Lower leg skin (tissue), 4 donors: ENCODE measurements around the gene PLOD3. TPM values are rescaled to one million over a fixed set of nuclear protein-coding genes. Genes with fewer than 3 reads are reported as not detected.
"Not testable (repeated sequence)": the region's sequence is repeated elsewhere in the genome, so short reads cannot be mapped to it uniquely, and the experiment has no call there.

Experiments used
- DNase-seq, 2 donors: peaks; one replicate each; pipeline ENCODE4 v3.0.0-alpha.2; 2019; ENCODE audit warnings: low spot score in 2 of 2
- H3K4me3 ChIP-seq: fragments of 200-600 bp; sonication (generic); 2 replicates; pipeline ENCODE4 v1.5.1; 2017; ENCODE audit warnings: mild to moderate bottlenecking, low read depth; ENCODE audit not compliant: poor library complexity, severe bottlenecking
- CTCF ChIP-seq, 3 donors: fragments of 450-650 bp; IDR thresholded peaks; one replicate each; pipeline ENCODE4 v1.5.1; 2016; ENCODE audit warnings: antibody characterized with exemption in 3 of 3, mild to moderate bottlenecking in 3 of 3, moderate library complexity in 2 of 3
- POLR2A ChIP-seq, 2 donors: fragments of 450-650 bp; IDR thresholded peaks; one replicate each; pipeline ENCODE4 v1.6.1; 2016 to 2017; ENCODE audit warnings: antibody characterized with exemption in 2 of 2, mild to moderate bottlenecking in 1 of 2, moderate library complexity in 1 of 2
- WGBS, 2 donors: methylation state at CpG; one replicate each; pipeline ENCODE4 v1.1.5; 2018; 5-methylcytosine and 5-hydroxymethylcytosine counted together
- intact Hi-C: fragments of 100-400 bp; cut with DNase I; formaldehyde crosslinking; loops from one replicate; pipeline ENCODE4 v1.15.0; 2023; ENCODE audit warnings: low total_unique reads
- total RNA-seq, 4 donors: library from RNA; depleted of rRNA; stranded (reverse); fragments of >200 nt; gene quantifications; one replicate each; pipeline ENCODE4 v1.1.0, GENCODE V29; 2016

The PLOD3 gene
- total RNA-seq, 4 donors from 2014 or later, result 16.4 to 31.9 (median 23.3) TPM

DNA sequence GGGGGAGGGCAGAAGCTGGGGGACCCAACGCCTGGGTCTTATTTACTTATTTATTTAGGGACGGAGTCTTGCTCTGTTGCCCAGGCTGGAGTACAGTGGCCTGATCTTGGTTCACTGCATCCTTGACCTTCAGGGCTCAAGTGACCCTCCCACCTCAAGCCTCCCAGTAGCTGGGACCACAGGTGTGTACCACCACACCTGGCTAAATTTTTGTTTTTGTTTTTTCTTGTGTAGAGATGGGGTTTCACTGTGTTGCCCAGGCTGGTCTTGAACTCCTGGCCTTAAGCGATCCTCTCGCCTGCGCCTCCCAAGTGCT is 14.8 kb downstream of the PLOD3 start:
- intact Hi-C loops, result no loop called here

DNA sequence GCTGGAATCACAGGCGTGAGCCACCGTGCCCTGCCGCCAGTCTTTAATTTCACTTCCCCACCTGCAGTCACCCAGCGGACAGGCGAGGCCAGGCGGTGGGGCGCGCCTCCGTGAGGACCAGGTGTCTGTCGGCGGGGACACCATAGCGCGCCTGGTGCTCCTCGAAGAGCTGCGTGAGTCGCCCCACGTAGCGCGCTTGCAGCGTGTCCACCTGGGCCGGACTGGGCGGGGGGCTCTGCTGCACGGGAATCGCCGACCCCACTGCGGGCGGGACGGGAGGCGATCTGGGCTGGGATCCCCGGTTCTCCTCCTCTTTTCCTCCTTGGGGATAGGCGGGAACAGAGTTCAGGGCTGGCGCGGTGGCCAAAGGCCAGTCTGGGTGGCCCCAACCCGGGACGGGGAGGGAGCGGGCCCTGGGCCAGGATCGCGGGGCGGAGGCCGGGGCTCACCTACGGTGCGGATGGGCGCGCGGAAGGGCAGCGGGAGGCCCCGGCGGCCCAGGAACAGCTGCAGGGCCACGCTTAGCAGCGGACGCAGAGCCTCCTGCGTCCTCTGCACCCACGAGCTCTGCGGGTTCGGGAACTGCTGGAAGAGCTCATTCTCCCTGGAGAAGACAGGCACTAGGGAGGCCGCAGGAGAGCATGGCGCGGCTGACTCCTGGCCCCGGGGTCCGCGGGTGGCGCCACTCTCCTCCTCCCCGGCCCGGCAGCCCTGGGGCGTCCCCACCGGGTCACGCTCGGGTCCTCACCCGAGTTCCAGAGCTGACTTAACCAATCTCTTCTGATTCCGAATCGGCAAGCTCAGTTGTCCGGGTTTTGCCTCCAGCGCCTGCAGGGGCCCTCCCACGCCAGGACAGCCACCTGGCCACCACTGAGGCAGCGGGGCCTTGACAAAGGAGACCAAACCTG is 15.4 kb downstream of the PLOD3 start:
- 9 to 11% methylated on average over 46 to 65 of the region's 75 CpGs for WGBS, 2 donors
- TF ChIP-seq CTCF (IDR thresholded peaks at IDR 0.05) (no peak), POLR2A (IDR thresholded peaks at IDR 0.05) (no peak)
- no peak for DNase-seq
- H3K4me3 ChIP-seq, result no peak overlapping the region
- intact Hi-C loops, result no loop called here

More for the DNA sequence above, 14.8 kb downstream of the PLOD3 start:
- no peak for DNase-seq
- TF ChIP-seq POLR2A (IDR thresholded peaks at IDR 0.05), result no peak
- no peak overlapping the region for H3K4me3 ChIP-seq
- WGBS, 2 donors, result 90 to 92% methylated on average over 5 of the region's 5 CpGs

DNA sequence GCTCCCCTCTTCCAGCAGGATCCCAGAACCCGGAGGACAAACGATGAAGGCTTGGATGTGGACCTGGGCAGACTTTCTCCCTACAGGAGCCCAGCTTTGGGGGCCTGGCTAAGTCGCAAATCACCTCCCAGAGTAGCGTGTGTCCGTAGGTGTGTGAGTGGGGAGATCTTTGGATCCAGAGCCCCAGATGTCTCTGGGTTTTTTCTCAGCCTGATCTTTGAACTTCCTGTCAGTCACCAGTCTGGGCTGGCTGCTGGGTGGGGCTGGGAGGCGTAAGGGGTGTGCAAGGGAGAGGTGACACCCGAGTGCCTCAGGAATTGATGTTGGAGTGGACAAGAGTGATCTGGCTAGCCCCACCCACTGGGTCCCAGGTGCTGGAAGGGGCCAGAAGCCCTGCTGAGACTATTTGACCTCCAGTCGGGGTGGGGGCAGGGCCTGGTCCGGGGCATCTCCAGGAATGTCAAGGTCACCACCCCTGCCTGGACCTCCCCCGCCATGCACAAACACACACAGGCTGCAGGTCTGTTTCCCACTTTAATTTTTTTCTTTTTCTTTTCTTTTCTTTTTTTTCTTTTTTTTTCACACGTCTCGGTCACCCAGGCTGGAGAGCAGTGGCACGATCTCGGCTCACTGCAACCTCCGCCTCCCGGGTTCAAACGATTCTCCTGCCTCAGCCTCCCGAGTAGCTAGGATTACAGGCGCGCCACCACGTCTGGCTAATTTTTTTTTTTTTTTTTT is 16.4 kb downstream of the PLOD3 start, which contains the start of gene MOGAT3:
MOGAT3 (minus strand) TSS at position 175 of the 738 bp plus-strand sequence. CDS start 182 bp downstream, outside the sequence.
- intact Hi-C loops, result no loop called here
- H3K4me3 ChIP-seq, result no peak within 1 kb of the TSS
- TF ChIP-seq CTCF (IDR thresholded peaks at IDR 0.05) (peak in 1 of 3 donors; percentile 17), POLR2A (IDR thresholded peaks at IDR 0.05) (no peak)
- DNase-seq, result no peak
- WGBS, 2 donors, result 35 to 41% methylated on average over 21 of the region's 21 CpGs

DNA sequence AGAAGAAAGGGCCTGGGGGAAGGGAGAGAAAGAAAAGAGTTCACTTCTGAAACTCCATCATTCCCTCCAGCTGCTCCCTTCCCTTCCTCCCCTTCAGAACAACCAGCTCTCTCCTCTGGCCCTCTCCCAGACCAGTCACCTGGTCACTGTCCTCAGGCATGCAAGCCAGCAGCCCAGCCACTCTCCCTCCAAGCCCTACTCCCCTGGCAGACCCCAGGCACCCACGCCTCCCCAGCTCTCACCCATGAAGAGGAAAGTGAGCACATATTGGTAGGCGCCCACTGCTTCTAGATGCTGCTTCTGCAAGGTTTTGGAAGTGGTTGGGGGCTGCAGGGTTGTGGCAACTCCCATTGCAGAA is 16.9 kb downstream of the PLOD3 start:
- WGBS, 2 donors, result 80% methylated on average over 2 of the region's 2 CpGs
- DNase-seq, result no peak
- intact Hi-C loops, result no loop called here
- H3K4me3 ChIP-seq, result no peak overlapping the region
- TF ChIP-seq POLR2A (IDR thresholded peaks at IDR 0.05) (no peak), CTCF (IDR thresholded peaks at IDR 0.05) (no peak)

DNA sequence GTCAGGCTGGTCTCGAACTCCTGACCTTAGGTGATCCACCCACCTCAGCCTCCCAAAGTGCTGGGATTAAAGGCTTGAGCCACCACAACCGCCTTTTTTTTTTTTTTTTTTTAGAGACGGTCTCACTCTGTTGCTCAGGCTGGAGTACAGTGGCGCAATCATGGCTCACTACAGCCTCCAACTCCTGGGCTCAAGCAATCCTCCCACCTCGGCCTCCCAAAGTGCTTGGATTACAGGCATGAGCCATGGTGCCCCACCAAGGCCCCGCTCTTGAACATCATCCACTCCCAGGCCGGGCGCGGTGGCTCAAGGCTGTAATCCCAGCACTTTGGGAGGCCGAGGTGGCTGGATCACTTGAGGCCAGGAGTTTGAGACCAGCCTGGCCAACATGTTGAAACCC is 17.9 kb downstream of the PLOD3 start:
- H3K4me3 ChIP-seq, intact Hi-C loops, DNase-seq: not testable (repeated sequence)
- 92 to 94% methylated on average over 10 of the region's 10 CpGs for WGBS, 2 donors

GRCh38 chr7:101198476-101198875 is 18.9 kb downstream of the PLOD3 start:
- DNase-seq, result no peak
- 68 to 72% methylated on average over 14 of the region's 14 CpGs for WGBS, 2 donors
- intact Hi-C loops, result no loop called here
- no peak for TF ChIP-seq CTCF (IDR thresholded peaks at IDR 0.05)
- no peak for TF ChIP-seq POLR2A (IDR thresholded peaks at IDR 0.05)
- H3K4me3 ChIP-seq, result no peak overlapping the region
